Kidney (tissue), 14 donors: ENCODE data around the gene KLHL2. TPM values are rescaled to one million over a fixed set of nuclear protein-coding genes. Genes with fewer than 3 reads are reported as not detected.
A peak's percentile ranks its signal among the peaks of the same experiment; 100 is the strongest.

Experiments used
- DNase-seq, 5 donors: peaks; one replicate each; pipeline ENCODE4 v3.0.0-alpha.2; 2013 to 2020
- FAIRE-seq: peaks from 2 replicates; lab custom pipeline; 2012; peaks lifted over from hg19 to GRCh38; lab: Jason Lieb, UNC
- H3K27ac ChIP-seq, 2 donors: one replicate each; pipeline ENCODE4 v1.7.0; 2013; ENCODE audit warnings: low read depth in 2 of 2, low read length in 2 of 2, inconsistent platforms in 1 of 2
- H3K27me3 ChIP-seq: one replicate; pipeline ENCODE4 v1.7.1; 2013; ENCODE audit warnings: low read length, inconsistent platforms; ENCODE audit not compliant: control insufficient read depth, insufficient read depth
- H3K36me3 ChIP-seq, 3 donors: one replicate each; pipeline versions ENCODE4 v1.7.0 to v1.7.1; 2013; ENCODE audit warnings: low read length in 3 of 3, control low read depth in 1 of 3, inconsistent platforms in 1 of 3; ENCODE audit not compliant: insufficient read depth in 3 of 3, control insufficient read depth in 2 of 3
- H3K4me1 ChIP-seq, 3 donors: one replicate each; pipeline versions ENCODE4 v1.7.0 to v1.7.1; 2013; ENCODE audit warnings: low read length in 3 of 3, inconsistent platforms in 1 of 3, low read depth in 1 of 3; ENCODE audit not compliant: control insufficient read depth in 2 of 3, insufficient read depth in 2 of 3
- H3K4me3 ChIP-seq, 3 donors: one replicate each; pipeline versions ENCODE4 v1.7.0 to v1.8.1; 2013; ENCODE audit warnings: low read length in 3 of 3, control low read depth in 1 of 3, inconsistent platforms in 1 of 3
- H3K9ac ChIP-seq, 3 donors: one replicate each; pipeline versions ENCODE4 v1.7.0 to v1.7.1; 2013; ENCODE audit warnings: low read length in 3 of 3, control low read depth in 1 of 3, inconsistent platforms in 1 of 3
- H3K9me3 ChIP-seq, 3 donors: one replicate each; pipeline versions ENCODE4 v1.7.0 to v1.7.1; 2013; ENCODE audit warnings: low read length in 3 of 3, control low read depth in 1 of 3, inconsistent platforms in 1 of 3; ENCODE audit not compliant: control insufficient read depth in 2 of 3, insufficient read depth in 1 of 3
- CTCF ChIP-seq: IDR thresholded peaks from 3 replicates; pipeline ENCODE4 v1.5.1; 2012; ENCODE audit warnings: mild to moderate bottlenecking, moderate library complexity, borderline replicate concordance; ENCODE audit not compliant: insufficient read depth; ENCODE audit errors: extremely low read depth
- intact Hi-C: fragments of 100-400 bp; cut with DNase I; formaldehyde crosslinking; loops from one replicate; pipeline ENCODE4 v1.11.1; 2022
- polyA plus RNA-seq: library from polyadenylated mRNA; stranded (reverse); fragments of 350-450 nt; fragmentation: Illumina TruSeq; extraction: RNeasy Lipid Tissue Mini Kit (QIAGEN cat#74804); gene quantifications from one replicate; pipeline ENCODE4 v1.2.3, GENCODE V29; 2014; ENCODE audit warnings: low read depth, low replicate concordance; ENCODE audit not compliant: insufficient read depth
- total RNA-seq: library from RNA; stranded (reverse); fragmentation: NEBNext Ultra II Directional; extraction: Animal tissue kit (Norgen Biotek cat#: 25700); gene quantifications from one replicate; pipeline ENCODE4 v1.2.1, GENCODE V29; 2021
- donor health status: control.
- donor health status: control.
- donor health status: control.
- donor health status: control.
- donor health status: control.
- donor health status: DM: yes; HTN: yes; CAD: no.
- donor health status: Normal renal cell carcinoma (clear cell type).

Gene KLHL2
- total and polyA plus RNA-seq, 2 donors from 2014 or later, result 11.5 to 44.4 TPM

- no peak for TF ChIP-seq CTCF
- no peaks in the 10 kb centered on the region for H3K36me3 ChIP-seq
- intact Hi-C loops, result no loop called here
- peak overlapping the region; percentile 72 to 100 (median 83) for H3K9ac ChIP-seq
- DNase-seq (no peak), FAIRE-seq (no peak)
- peak overlapping the region; percentile 78 to 93 for H3K27ac ChIP-seq
- peaks cover 0 to 10% (median 10%) of the 10 kb centered on the region in 3 donors for H3K4me1 ChIP-seq
- no peaks in the 10 kb centered on the region for H3K27me3 ChIP-seq
- peak overlapping the region; percentile 97 to 100 (median 98) for H3K4me3 ChIP-seq
- no peaks in the 10 kb centered on the region for H3K9me3 ChIP-seq
Observed at GRCh38 chr4:165328101-165328425, 120.7 kb downstream of the KLHL2 start.

- peaks cover 0 to 10% (median 10%) of the 10 kb centered on the region in 3 donors for H3K4me1 ChIP-seq
- intact Hi-C loops, result no loop called here
- FAIRE-seq, result no peak
- H3K36me3 ChIP-seq, result no peaks in the 10 kb centered on the region
- DNase-seq, result peak in 2 of 5 donors; percentile 16 to 36
- H3K27me3 ChIP-seq, result no peaks in the 10 kb centered on the region
- H3K27ac ChIP-seq, result peak overlapping the region in 1 of 2 donors; percentile 93
- peak overlapping the region; percentile 97 to 100 (median 98) for H3K4me3 ChIP-seq
- no peak for TF ChIP-seq CTCF
- H3K9ac ChIP-seq, result peak overlapping the region; percentile 44 to 100 (median 83)
- no peaks in the 10 kb centered on the region for H3K9me3 ChIP-seq
Observed at GRCh38 chr4:165328708-165329107, 121.3 kb downstream of the KLHL2 start.

DNA sequence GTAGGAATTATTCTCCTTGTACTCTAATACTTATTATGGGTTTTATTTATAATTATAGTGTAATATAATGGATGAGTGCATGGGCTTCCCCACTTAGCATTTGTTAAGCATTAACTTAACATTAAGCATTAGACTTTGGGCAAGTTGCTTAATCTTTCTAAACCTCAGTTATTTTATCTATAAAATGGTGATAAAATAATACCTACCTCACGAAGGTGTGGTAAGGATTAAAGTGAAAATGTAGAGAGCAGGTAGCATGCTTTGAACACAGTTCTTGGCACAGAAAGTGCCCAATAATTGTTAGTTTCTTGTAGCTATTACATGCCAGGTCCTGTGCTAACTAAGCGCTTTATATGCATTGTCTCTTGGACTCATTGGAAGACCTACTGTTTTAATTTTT lies 122.7 kb downstream of the KLHL2 start:
- Histone ChIP-seq H3K27me3 (no peaks in the 10 kb centered on the region), H3K9ac (no peak overlapping the region), H3K9me3 (no peaks in the 10 kb centered on the region), H3K4me1 (peaks cover 0 to 10% (median 10%) of the 10 kb centered on the region in 3 donors), H3K27ac (no peak overlapping the region), H3K4me3 (peak overlapping the region in 2 of 3 donors; percentile 19 to 20), H3K36me3 (peaks cover 0 to 6% (median 0%) of the 10 kb centered on the region in 3 donors)
- intact Hi-C loops, result no loop called here
- TF ChIP-seq CTCF, result no peak
- no peak for DNase-seq
- FAIRE-seq, result no peak

- Histone ChIP-seq H3K4me1 (peaks cover 0 to 15% (median 10%) of the 10 kb centered on the region in 3 donors), H3K9ac (no peak overlapping the region), H3K9me3 (no peaks in the 10 kb centered on the region), H3K27me3 (no peaks in the 10 kb centered on the region), H3K36me3 (peaks cover 0 to 6% (median 0%) of the 10 kb centered on the region in 3 donors), H3K4me3 (peak overlapping the region in 2 of 3 donors; percentile 19 to 20), H3K27ac (no peak overlapping the region)
- FAIRE-seq (no peak), DNase-seq (no peak)
- intact Hi-C loops, result no loop called here
- TF ChIP-seq CTCF, result no peak
Observed at GRCh38 chr4:165330666-165331065, 123.3 kb downstream of the KLHL2 start.
